ENCODE measurements around the gene BTBD3.

Gene BTBD3

GRCh38 chr20:11895861-11896387 lies 21.8 kb upstream of the BTBD3 start:
- TF ChIP-seq CTCF (IDR thresholded peaks at IDR 0.05; ENCODE audit: low read depth, low read length) (no peak), EZH2phosphoT487 (IDR thresholded peaks at IDR 0.05; ENCODE audit: low read depth) (no peak)
- no peak overlapping the region for H2AFZ ChIP-seq (ENCODE audit: low read depth, low read length)
- no peak overlapping the region for H3K4me3 ChIP-seq (ENCODE audit: low read length)
- no peaks in the 10 kb centered on the region for H3K27me3 ChIP-seq (ENCODE audit: low read depth, low read length)
- H3K4me1 ChIP-seq (ENCODE audit: low read length): no peaks in the 10 kb centered on the region
- H3K4me2 ChIP-seq (ENCODE audit: low read length): no peak overlapping the region
- H4K20me1 ChIP-seq (ENCODE audit: insufficient read depth, low read length): no peaks in the 10 kb centered on the region
- no peak overlapping the region for H3K27ac ChIP-seq (ENCODE audit: low read length)
- no peaks in the 10 kb centered on the region for H3K79me2 ChIP-seq (ENCODE audit: low read length)
- H3K36me3 ChIP-seq (replicated peaks; ENCODE audit: low read depth, low read length): no peaks in the 10 kb centered on the region
- H3K9me3 ChIP-seq (ENCODE audit: insufficient read depth, low read length): no peaks in the 10 kb centered on the region
- no peak overlapping the region for H3K9ac ChIP-seq (ENCODE audit: low read length)

DNA sequence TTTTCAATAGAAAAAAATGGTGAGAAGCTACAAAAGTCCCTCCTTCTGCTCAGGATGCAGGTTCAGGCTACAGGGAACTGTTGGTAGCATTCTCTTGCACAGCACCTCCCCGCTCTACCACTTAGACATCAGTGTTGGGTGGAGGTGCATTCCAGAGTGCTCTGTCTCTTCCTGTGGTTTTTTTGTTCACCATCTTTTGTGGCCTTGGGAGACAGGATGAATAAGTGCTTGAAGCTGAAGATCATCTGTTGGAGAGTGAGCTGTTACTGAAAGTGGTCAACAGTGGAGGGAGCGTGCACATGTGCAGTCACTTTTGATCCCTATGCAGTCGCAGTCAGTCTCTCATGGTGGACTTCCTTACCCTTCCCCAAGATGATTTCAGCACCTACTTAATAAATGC lies 16.6 kb upstream of the BTBD3 start:
- Histone ChIP-seq H3K79me2 (ENCODE audit: low read length) (no peaks in the 10 kb centered on the region), H4K20me1 (ENCODE audit: insufficient read depth, low read length) (no peaks in the 10 kb centered on the region), H3K4me1 (ENCODE audit: low read length) (no peaks in the 10 kb centered on the region), H3K27ac (ENCODE audit: low read length) (no peak overlapping the region), H3K4me2 (ENCODE audit: low read length) (no peak overlapping the region), H3K36me3 (replicated peaks; ENCODE audit: low read depth, low read length) (no peaks in the 10 kb centered on the region), H2AFZ (ENCODE audit: low read depth, low read length) (no peak overlapping the region), H3K9me3 (ENCODE audit: insufficient read depth, low read length) (no peaks in the 10 kb centered on the region), H3K9ac (ENCODE audit: low read length) (no peak overlapping the region), H3K27me3 (ENCODE audit: low read depth, low read length) (no peaks in the 10 kb centered on the region), H3K4me3 (ENCODE audit: low read length) (no peak overlapping the region)
- TF ChIP-seq EZH2phosphoT487 (IDR thresholded peaks at IDR 0.05; ENCODE audit: low read depth): no peak
- TF ChIP-seq CTCF (IDR thresholded peaks at IDR 0.05; ENCODE audit: low read depth, low read length): no peak

DNA sequence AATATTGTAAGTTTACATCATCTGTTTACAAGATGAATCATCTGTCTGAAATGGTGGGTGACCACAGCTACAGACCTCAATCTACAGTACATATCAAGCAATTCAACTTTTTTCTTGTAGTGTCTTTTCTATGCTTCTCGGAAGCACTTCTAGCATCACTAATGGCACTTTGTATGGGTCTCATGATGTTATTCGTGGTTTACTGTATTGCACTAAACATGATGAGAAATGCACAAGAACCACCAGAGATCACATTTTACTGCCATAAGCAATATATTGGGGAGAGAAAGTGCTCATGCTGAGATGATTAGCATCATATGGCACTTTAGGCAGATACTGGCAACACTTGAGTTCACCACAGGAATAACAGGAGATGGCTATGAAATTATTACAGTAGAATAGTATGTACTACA lies 15.4 kb upstream of the BTBD3 start:
- no peaks in the 10 kb centered on the region for H3K36me3 ChIP-seq (replicated peaks; ENCODE audit: low read depth, low read length)
- no peak overlapping the region for H3K27ac ChIP-seq (ENCODE audit: low read length)
- H3K4me1 ChIP-seq (ENCODE audit: low read length): no peaks in the 10 kb centered on the region
- H3K79me2 ChIP-seq (ENCODE audit: low read length): no peaks in the 10 kb centered on the region
- H3K9ac ChIP-seq (ENCODE audit: low read length): no peak overlapping the region
- H3K27me3 ChIP-seq (ENCODE audit: low read depth, low read length): no peaks in the 10 kb centered on the region
- H4K20me1 ChIP-seq (ENCODE audit: insufficient read depth, low read length): no peaks in the 10 kb centered on the region
- H3K9me3 ChIP-seq (ENCODE audit: insufficient read depth, low read length): no peaks in the 10 kb centered on the region
- H3K4me2 ChIP-seq (ENCODE audit: low read length): no peak overlapping the region
- no peak overlapping the region for H2AFZ ChIP-seq (ENCODE audit: low read depth, low read length)
- TF ChIP-seq CTCF (IDR thresholded peaks at IDR 0.05; ENCODE audit: low read depth, low read length) (no peak), EZH2phosphoT487 (IDR thresholded peaks at IDR 0.05; ENCODE audit: low read depth) (no peak)
- no peak overlapping the region for H3K4me3 ChIP-seq (ENCODE audit: low read length)

DNA sequence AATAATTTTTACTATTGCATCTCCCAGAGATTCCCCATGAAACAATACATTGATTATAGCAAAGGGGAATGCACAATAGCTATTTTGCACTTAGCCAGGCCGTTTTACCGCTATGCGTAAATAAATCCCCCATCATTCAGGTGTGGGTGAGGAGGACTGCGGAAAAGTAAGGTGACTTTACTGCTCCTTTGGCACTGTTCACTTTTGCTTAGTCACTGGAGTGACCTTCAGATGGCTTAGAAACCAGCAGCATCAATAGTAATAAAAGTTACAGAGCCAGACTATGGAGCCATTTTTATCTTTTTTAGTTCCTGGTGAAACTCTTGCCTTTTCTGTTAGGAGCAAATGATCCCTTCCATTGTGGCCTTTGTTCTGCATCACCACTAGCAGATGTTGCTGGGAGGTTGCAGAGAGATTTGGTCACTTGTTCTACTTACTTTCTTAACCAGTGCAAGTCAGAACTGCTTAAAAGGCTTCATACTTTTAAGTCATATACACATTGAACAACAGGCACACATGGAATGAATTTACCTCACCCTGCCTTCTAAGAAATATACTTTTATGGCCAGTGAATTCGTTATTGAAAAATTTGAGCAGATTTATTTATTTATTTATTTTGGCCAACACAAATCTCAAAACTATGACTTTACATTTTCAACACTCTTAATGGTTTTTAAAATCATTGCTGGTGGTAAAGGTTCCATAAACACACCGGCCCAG lies 12.1 kb upstream of the BTBD3 start:
- Histone ChIP-seq H3K79me2 (ENCODE audit: low read length) (no peaks in the 10 kb centered on the region), H3K9ac (ENCODE audit: low read length) (no peak overlapping the region), H3K4me1 (ENCODE audit: low read length) (no peaks in the 10 kb centered on the region), H3K27ac (ENCODE audit: low read length) (no peak overlapping the region), H3K9me3 (ENCODE audit: insufficient read depth, low read length) (no peaks in the 10 kb centered on the region), H3K27me3 (ENCODE audit: low read depth, low read length) (no peaks in the 10 kb centered on the region), H3K4me3 (ENCODE audit: low read length) (no peak overlapping the region), H3K4me2 (ENCODE audit: low read length) (no peak overlapping the region), H4K20me1 (ENCODE audit: insufficient read depth, low read length) (no peaks in the 10 kb centered on the region), H3K36me3 (replicated peaks; ENCODE audit: low read depth, low read length) (no peaks in the 10 kb centered on the region), H2AFZ (ENCODE audit: low read depth, low read length) (no peak overlapping the region)
- TF ChIP-seq CTCF (IDR thresholded peaks at IDR 0.05; ENCODE audit: low read depth, low read length): no peak
- TF ChIP-seq EZH2phosphoT487 (IDR thresholded peaks at IDR 0.05; ENCODE audit: low read depth): no peak
